GM15510 (cell line): ENCODE measurements around the gene DEPDC7.

Experiments
- POLR2A ChIP-seq: IDR thresholded peaks from 3 replicates; pipeline ENCODE4 v1.6.1; 2011; ENCODE audit warnings: borderline replicate concordance; ENCODE audit not compliant: insufficient read length; ENCODE audit errors: extremely low read depth

Gene DEPDC7

DNA sequence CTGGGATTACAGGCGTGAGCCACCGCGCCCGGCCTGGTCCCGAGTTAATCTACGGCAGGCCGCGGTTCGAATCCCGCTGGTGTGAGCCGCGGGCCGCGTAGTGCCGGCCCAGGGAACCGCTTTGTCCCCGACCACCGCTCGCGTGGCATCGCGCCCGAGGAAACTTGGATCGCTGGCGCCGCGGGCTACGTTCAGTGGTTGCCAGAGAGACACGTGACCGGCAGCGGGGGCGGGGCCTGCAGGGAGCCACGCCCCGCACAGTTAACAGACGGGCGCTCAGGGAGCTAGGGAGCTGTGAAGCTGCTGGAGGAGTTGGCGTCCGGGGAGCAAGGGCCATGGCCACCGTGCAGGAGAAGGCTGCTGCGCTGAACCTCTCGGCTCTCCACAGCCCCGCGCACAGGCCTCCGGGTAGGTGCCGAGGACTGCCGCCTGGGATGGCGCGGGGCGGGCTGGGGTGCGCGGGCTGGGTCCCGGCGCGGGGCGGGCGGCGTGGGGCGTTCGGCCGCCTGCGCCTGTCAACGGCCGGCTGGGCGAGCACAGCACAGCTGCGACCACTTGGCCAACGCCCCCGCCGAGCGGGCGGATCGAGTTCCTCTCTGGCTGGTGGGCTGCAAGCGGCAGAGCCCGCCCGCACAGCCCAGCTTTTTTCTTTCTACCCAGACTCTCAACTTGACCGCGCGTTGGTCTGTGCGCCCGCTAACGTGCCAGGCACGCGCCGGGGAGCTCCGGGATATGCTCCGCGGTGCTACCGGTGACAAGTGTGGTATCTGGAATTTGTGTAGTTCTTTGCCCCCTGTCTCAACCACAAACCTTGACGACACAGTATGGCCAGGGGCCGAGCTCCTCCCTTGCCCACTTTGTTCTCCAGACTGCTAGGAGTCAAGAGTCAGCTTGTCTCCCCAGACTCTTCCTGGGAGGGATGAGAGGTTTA lies at the start of gene DEPDC7:
DEPDC7 (plus strand) TSS at position 258 of the 931 bp plus-strand sequence; CDS start at position 336, 78 bp downstream.
- peak; percentile 35 for TF ChIP-seq POLR2A

DNA sequence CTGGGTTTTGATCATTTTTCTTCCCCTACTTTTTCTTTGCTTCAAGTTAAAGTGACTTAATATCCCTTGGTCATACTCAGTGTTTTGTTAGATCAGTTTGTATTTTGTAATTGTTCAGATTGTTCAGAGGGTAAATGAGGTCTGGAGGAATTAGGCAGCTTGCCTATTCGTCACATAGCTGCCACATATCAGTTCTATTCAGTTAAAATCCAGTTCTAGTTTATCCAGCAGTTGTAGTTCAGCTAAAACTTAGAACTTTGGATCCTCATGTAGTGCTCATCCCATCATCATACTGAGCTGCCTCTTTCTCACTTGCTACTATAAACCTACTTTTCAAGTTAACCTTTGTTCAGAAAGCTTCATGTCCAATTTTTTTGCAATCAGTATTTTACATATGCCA lies 47.1 kb upstream of the DEPDC7 start:
- no peak for TF ChIP-seq POLR2A

DNA sequence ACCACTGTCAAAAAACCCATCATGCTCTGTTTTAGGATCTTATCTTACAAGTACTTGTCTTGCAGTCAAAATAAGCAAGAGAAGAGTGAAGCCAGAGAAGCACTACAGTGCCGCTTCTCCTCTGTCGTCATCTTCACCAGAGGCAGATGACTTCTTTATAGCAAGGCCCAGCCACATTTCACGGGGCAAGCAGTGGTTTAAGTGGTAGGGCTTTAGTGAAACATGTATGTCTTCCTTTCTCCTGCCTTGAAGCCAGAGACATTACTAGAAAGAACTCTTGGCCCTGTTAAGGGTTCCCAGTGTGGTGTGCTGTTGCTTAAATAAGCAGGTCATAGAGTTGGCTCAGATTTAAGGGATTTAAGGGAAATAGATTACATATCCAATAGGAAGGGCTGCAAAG lies 42.9 kb upstream of the DEPDC7 start:
- TF ChIP-seq POLR2A: no peak

DNA sequence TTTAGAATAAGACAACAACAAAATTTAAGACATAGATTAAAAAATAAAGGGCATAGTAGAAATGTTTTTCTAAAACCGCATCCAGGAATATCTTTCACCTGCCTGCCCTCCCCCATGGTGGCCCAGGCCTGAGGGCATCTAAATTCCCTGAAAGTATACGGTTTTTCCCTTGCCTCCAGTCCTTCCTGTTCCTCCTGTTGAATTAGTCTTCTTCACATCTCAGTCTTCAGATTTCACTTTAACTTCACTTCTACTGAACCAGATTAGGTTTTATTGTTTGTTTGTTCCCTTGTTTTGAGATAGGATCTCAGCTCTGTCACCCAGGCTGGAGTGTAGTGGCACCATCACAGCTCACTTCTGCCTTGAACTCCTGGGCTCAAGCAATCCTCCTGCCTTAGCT lies 33.1 kb upstream of the DEPDC7 start:
- no peak for TF ChIP-seq POLR2A

DNA sequence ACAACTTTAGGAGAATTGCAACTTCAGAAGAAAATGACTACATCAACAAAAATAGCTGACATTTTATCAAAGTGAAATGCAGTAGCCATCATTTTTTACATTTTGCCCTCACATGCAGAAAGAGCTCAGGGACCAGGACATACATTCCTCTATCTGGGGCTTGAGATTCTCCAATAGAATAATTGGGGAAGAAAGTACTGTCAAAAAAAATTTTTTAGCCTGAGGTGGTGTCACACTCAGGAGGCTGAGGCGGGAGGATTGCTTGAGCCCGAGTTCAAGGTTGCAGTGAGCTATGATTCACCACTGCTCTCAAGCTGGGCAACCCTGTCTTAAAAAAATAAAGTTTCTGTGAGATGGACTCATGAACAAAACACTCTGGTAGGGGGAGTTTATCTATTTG lies 32.2 kb upstream of the DEPDC7 start:
- no peak for TF ChIP-seq POLR2A

DNA sequence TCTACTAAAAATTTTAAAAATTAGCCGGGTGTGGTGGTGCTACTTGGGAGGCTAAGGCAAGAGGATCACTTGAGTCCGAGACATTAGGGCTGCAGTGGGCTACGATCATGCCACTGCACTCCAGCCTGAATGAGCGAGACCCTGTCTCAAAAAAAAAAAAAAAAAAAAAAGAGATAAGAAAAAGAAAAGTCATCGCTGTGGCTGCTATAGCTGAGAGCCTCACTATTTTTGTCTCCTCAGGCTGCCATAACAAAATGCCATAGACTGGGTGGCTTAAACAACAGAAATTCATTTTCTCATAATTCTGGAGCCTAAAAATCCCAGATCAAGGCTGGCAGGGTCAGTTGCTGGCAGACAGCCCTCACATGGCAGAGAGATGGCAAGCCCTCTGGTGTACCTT lies 30.1 kb upstream of the DEPDC7 start:
- TF ChIP-seq POLR2A: no peak

DNA sequence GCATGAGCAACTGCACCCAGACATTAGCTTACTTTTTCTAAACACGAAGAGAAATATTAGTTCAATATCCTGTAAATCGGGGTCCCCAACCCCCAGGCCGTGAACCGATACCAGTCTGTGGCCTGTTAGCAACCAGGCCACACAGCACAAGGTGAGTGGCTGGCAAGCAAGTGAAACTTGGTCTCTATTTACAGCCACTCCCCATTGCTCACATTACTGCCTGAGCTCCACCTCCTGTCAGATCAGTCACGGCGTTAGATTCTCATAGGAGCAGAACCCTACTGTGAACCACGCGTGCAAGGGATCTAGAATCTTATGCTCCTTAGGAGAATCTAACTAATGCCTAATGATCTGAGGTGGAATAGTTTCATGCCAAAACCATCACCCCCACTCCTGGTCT lies 27.8 kb upstream of the DEPDC7 start:
- TF ChIP-seq POLR2A: no peak

DNA sequence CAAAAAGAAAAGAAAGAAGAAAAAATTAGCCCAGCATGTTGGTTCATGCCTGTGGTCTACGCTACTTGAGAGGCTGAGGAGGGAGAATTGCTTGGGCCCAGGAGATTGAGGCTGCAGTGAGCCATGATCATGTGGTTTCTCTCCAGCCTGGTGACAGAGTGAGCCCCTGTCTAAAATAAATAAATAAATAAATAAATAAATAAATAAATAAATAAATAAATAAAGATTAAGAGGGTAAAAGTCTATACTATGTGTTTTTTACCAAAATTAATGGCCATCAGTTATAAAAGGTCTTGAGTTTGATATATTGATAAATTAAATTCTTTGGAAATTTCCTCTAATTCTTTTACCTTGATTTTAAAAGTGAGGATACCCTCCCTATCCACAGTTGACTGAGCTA lies 25.2 kb upstream of the DEPDC7 start:
- TF ChIP-seq POLR2A: no peak

DNA sequence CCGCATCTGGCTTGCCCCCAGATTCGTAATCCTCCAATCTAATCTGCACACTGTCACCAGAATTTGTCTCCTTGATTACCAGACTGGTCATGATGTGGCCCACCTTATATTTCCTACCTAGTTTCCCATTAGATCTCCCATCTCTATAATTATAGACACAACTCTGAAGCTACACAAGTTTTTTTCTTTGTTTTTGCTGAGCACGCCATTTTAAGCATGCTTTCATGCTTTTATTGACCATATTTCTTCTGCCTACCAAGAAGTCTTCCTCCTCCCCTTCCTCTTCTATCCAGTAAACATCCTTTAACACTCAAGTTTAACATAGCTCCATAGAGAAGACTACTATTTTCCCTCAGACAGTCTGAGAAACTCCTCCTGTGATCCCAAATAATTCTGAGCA lies 24.3 kb upstream of the DEPDC7 start:
- TF ChIP-seq POLR2A: no peak

DNA sequence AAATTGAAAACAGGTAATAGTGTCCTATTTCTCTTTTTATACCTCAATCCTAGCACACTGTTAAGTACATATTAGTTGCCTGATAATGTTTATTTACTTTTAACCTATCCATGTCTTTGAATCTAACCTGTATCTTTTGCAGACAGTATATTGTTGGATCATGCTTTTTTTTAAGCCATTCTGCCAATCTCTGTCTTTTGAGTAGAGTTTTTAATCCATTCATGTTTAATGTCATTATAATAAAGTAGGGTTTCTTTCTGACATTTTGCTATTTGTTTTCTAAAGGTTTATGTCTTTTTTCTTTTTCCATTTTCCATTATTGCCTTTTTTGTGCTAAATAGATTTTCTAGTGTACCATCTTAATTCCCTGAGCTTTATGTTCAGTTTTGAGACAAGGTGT lies 23.8 kb upstream of the DEPDC7 start:
- no peak for TF ChIP-seq POLR2A

DNA sequence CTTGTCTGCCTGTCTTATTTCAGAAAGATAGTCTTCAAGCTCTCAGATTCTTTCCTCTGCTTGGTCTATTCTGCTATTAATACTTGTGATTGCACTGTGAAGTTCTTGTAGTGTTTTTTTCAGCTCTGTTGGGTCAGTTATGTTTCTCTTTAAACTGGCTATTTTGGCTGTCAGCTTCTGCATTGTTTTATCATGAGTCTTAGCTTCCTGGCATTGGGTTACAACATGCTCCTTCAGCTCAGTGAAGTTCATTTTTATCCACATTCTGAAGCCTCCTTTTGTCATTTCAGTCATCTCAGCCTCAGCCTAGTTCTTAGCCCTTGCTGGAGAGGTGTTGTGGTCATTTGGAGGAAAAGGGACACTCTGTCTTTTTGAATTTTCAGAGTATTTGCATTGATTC lies 15.5 kb upstream of the DEPDC7 start:
- no peak for TF ChIP-seq POLR2A

DNA sequence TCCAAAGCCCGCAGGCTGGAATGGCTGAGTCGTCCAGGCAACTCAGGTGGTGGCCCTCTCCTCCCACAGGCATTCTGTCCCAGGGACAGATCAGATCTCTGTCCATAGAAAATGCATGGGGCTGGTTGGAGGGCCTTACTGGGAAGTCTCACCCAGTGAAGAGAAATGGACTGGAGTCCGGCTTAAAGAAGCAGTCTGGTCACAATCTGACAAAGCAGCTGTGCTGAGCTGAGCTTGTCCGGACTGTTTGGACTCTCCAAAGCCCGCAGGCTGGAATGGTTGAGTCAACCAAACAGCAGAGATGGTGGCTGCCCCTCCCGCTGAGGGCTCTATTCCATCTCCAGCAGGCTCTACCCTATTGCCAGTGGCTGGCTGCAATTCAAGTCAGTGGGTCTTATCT lies 14.4 kb upstream of the DEPDC7 start:
- no peak for TF ChIP-seq POLR2A

DNA sequence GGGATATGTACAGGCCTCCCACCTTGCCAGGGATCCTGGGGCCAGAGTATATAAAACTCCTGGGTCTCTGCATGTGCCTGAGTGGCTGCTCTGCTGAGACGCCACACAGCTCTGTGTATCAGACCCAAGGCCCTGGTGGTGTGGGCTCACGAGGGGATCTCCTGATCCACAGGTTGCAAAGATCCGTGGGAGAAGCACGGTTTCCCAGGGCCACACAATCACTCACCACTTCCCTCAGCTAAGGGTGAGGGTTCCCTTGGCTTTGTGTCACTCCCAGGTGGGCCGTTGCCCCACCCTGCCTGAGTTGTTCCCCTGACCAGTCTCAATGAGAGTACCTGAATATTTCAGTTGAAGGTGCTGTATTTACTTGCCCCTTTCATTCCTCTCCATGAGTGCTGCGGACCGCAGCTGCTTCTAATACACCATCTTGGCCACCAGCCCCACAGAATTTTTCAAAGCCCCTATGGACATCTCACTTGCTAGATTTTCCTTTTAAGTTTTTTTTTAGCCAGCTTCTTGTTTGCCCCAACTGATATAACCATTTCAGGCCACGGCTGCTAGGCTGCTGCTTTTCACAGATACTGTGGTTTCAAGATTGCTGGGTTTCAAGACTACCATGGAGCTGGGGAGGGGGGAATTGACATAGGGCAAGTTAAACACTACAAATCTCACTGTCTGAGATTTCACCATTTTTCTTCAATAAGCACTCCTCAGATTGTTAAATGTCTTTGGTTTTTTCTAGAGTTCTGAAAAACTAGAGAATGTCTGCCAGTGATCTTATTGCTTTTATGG lies 13.7 kb upstream of the DEPDC7 start:
- no peak for TF ChIP-seq POLR2A

DNA sequence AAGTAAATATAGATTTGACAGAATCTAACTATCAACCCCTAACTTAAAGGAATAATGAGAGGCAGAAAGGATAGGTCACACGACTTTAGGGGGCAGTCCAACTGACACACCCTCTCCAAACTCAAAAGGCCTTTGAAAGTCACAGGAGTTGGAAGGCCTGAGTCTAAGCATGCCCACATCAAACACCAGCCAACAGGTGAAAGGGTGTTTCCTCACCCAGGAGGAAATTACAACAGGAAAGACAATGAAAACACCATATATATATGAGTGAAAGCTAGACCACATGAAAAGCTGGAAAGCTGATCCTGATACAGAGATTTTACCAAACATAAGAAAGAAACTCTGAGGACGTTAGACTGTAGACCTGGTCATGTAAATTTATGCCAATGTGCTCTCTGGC lies 10.5 kb upstream of the DEPDC7 start:
- TF ChIP-seq POLR2A: no peak

DNA sequence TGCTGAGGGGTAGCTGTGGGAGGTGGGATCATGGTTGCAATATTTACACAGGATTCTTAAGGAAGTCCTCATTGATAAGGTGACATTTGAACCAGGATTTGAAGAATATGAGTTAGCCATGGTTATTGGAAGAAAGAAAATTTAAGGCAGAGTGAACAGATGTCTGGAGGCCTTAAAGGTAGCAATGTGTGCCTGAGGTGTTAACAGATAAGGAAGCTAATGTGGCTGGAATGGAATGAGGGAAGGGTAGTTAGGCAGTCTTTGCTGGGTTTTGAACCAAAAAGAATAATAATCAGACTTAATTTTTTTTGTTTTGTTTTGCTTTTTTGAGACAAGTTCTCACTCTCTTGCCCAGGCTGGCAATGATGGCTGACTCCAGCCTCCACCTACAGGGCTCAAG lies 9.7 kb upstream of the DEPDC7 start:
- TF ChIP-seq POLR2A: no peak

DNA sequence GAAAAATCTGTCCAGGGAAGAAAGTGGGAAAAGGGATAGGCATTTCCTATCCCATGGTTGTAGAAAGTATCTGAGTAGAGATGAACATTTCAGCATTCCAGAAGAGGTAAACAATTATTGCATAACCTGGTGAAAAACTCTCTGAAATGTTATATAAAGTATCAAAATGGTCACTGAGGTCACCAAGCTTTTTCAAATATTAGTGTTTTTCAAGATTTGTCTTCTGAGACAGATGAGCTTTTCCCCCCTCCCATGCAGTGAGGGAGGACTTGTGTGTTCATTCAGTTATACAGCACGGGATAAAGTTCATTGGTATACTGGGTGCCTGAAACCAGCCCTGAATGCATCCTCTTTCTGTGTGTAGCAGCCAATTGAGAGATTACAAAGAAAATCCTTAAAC lies 1.9 kb upstream of the DEPDC7 start:
- TF ChIP-seq POLR2A: no peak
